Naive thymus-derived CD4-positive, alpha-beta T cell (primary cell): ENCODE results near the gene CCDC102A. TPM values are rescaled to one million over a fixed set of nuclear protein-coding genes. Genes with fewer than 3 reads are reported as not detected.
A peak's percentile ranks its signal among the peaks of the same experiment; 100 is the strongest.
"Not testable (repeated sequence)": the region's sequence is repeated elsewhere in the genome, so short reads cannot be mapped to it uniquely, and the experiment has no call there.

Source experiments
- ATAC-seq: fragments of 150-1000 bp; cut with Tn5 transposase; 2 replicates; pipeline ENCODE4 v1.10.0; 2021; ENCODE audit warnings: mild to moderate bottlenecking, moderate library complexity
- CTCF ChIA-PET: fragments of 350-600 bp; sonication (Branson Sonifier 250); formaldehyde crosslinking; loops from one replicate; lab custom pipeline; 2021; ENCODE audit warnings: antibody characterized with exemption; lab: Charles Lee
- POLR2A ChIA-PET: fragments of 350-600 bp; sonication (Branson Sonifier 250); formaldehyde crosslinking; loops from one replicate; lab custom pipeline; 2021; ENCODE audit warnings: antibody characterized with exemption, inconsistent platforms; lab: Charles Lee
- DNase-seq, 9 donors: peaks; one replicate each; pipeline versions ENCODE4 v3.0.0 to v3.0.0-alpha.2; 2020 to 2022; ENCODE audit warnings: mixed read lengths in 1 of 9
- H3K27ac ChIP-seq: one replicate; pipeline ENCODE4 v1.7.0; 2013; ENCODE audit warnings: mild to moderate bottlenecking, low read depth, low read length, moderate library complexity
- H3K27me3 ChIP-seq, 2 donors: one replicate each; pipeline ENCODE4 v1.7.0; 2013; ENCODE audit warnings: low read length in 2 of 2, mild to moderate bottlenecking in 2 of 2, moderate library complexity in 2 of 2; ENCODE audit not compliant: control insufficient read depth in 2 of 2, insufficient read depth in 2 of 2
- H3K36me3 ChIP-seq, 3 experiments: 1 replicate in 2 of 3; 2 replicates in 1 of 3; pipeline ENCODE4 v1.7.0; 2013; ENCODE audit warnings: low read length in 3 of 3, mild to moderate bottlenecking in 3 of 3, moderate library complexity in 1 of 3; ENCODE audit not compliant: insufficient read depth in 3 of 3, control insufficient read depth in 2 of 3
- H3K4me1 ChIP-seq, 2 donors: one replicate each; pipeline ENCODE4 v1.7.0; 2013; ENCODE audit warnings: low read length in 2 of 2, mild to moderate bottlenecking in 2 of 2, moderate library complexity in 1 of 2; ENCODE audit not compliant: control insufficient read depth in 2 of 2, insufficient read depth in 2 of 2
- H3K4me3 ChIP-seq: 2 replicates; pipeline ENCODE4 v1.7.0; 2013; ENCODE audit warnings: mild to moderate bottlenecking, low read length
- H3K9me3 ChIP-seq, 3 experiments: 1 replicate in 2 of 3; 2 replicates in 1 of 3; pipeline ENCODE4 v1.7.0; 2013; ENCODE audit warnings: low read length in 3 of 3; ENCODE audit not compliant: control insufficient read depth in 2 of 3
- H3K27ac Mint-ChIP-seq, 9 donors: one replicate each; pipeline ENCODE4 v1.8.0; 2020 to 2022; ENCODE audit warnings: mixed read lengths in 9 of 9, mild to moderate bottlenecking in 8 of 9, moderate library complexity in 5 of 9, inconsistent platforms in 2 of 9
- H3K27me3 Mint-ChIP-seq, 5 donors: one replicate each; pipeline ENCODE4 v1.8.0; 2021 to 2022; ENCODE audit warnings: mixed read lengths in 5 of 5, mild to moderate bottlenecking in 1 of 5
- H3K36me3 Mint-ChIP-seq, 5 donors: one replicate each; pipeline ENCODE4 v1.8.0; 2020 to 2022; ENCODE audit warnings: mixed read lengths in 5 of 5, mild to moderate bottlenecking in 3 of 5, inconsistent platforms in 1 of 5
- H3K4me1 Mint-ChIP-seq, 7 donors: one replicate each; pipeline ENCODE4 v1.8.0; 2020 to 2022; ENCODE audit warnings: mixed read lengths in 7 of 7, mild to moderate bottlenecking in 3 of 7, inconsistent platforms in 1 of 7
- H3K4me3 Mint-ChIP-seq, 10 donors: one replicate each; pipeline ENCODE4 v1.8.0; 2020 to 2022; ENCODE audit warnings: mild to moderate bottlenecking in 10 of 10, mixed read lengths in 10 of 10, moderate library complexity in 6 of 10, inconsistent platforms in 2 of 10
- H3K9me3 Mint-ChIP-seq, 11 donors: one replicate each; pipeline ENCODE4 v1.8.0; 2020 to 2022; ENCODE audit warnings: mixed read lengths in 11 of 11, mild to moderate bottlenecking in 4 of 11, inconsistent platforms in 1 of 11, moderate library complexity in 1 of 11
- intact Hi-C, 2 donors: fragments of 100-400 bp; cut with micrococcal nuclease; formaldehyde crosslinking; loops; one replicate each; pipeline ENCODE4 v1.15.1; 2023
- polyA plus RNA-seq, 2 donors: library from polyadenylated mRNA; unstranded; fragments of 300-500 nt; fragmentation: Illumina TruSeq; gene quantifications; one replicate each; pipeline ENCODE4 v1.2.3, GENCODE V29; 2021
- total RNA-seq, 6 experiments: library from RNA in 5 of 6; stranded (reverse) in 5 of 6; gene quantifications; 1 replicate in 5 of 6; 2 replicates in 1 of 6; pipeline ENCODE4 v1.2.3 and lab custom pipeline; 2021 to 2026

Gene CCDC102A
- total and polyA plus RNA-seq, 7 experiments from 2014 or later, result 3.0 to 12.7 (median 7.1) TPM

- intact Hi-C loops, result no loop called here
Observed at GRCh38 chr16:57500578-57501111, 35.7 kb downstream of the CCDC102A start.

GRCh38 chr16:57499941-57500340 lies 36.4 kb downstream of the CCDC102A start:
- H3K4me3 Mint-ChIP-seq, H3K4me1 ChIP-seq, H3K27ac Mint-ChIP-seq, H3K9me3 Mint-ChIP-seq, H3K4me3 ChIP-seq, H3K9me3 ChIP-seq, ATAC-seq, intact Hi-C loops, H3K36me3 Mint-ChIP-seq, H3K27ac ChIP-seq, H3K36me3 ChIP-seq, H3K27me3 Mint-ChIP-seq, DNase-seq, H3K27me3 ChIP-seq: not testable (repeated sequence)
- peaks cover 5 to 21% (median 16%) of the 10 kb centered on the region in 7 donors for H3K4me1 Mint-ChIP-seq
- ChIA-PET POLR2A (interaction anchor here (1.1 kb wide), 1 partner anchor 37 kb away, joined by 3 read pairs; the partner anchor contains the start of gene POLR2C), CTCF (interaction anchor here (2.0 kb wide), 1 partner anchor 20 kb away, joined by 9 read pairs; no protein-coding TSS in a partner anchor)

More at GRCh38 chr16:57500578-57501111, 35.7 kb downstream of the CCDC102A start:
- ChIA-PET POLR2A (interaction anchor here (1.1 kb wide), 1 partner anchor 38 kb away, joined by 3 read pairs; the partner anchor contains the start of gene POLR2C), CTCF (interaction anchor here (2.0 kb wide), 1 partner anchor 19 kb away, joined by 9 read pairs; no protein-coding TSS in a partner anchor)
- Histone ChIP-seq H3K27ac (no peak overlapping the region), H3K36me3 (no peaks in the 10 kb centered on the region), H3K4me1 (peaks cover 0 to 5% of the 10 kb centered on the region in 2 donors), H3K27me3 (peaks cover 0 to 4% of the 10 kb centered on the region in 2 donors), H3K4me3 (no peak overlapping the region), H3K9me3 (no peaks in the 10 kb centered on the region)
- no peaks in the 10 kb centered on the region for H3K9me3 Mint-ChIP-seq
- ATAC-seq, result no peak
- peak overlapping the region in 8 of 9 donors; percentile 21 to 83 (median 60) for H3K27ac Mint-ChIP-seq
- H3K27me3 Mint-ChIP-seq, result peaks cover 0 to 5% (median 0%) of the 10 kb centered on the region in 5 donors
- DNase-seq, result peak in 1 of 9 donors; percentile 18
- H3K4me3 Mint-ChIP-seq, result peak overlapping the region in 3 of 10 donors; percentile 8 to 23 (median 23)
- H3K36me3 Mint-ChIP-seq, result no peaks in the 10 kb centered on the region
- H3K4me1 Mint-ChIP-seq, result peaks cover 5 to 21% (median 16%) of the 10 kb centered on the region in 7 donors

GRCh38 chr16:57498031-57498430 lies 38.3 kb downstream of the CCDC102A start:
- Mint-ChIP-seq H3K4me1 (peaks cover 5 to 21% (median 16%) of the 10 kb centered on the region in 7 donors), H3K27ac (no peak overlapping the region), H3K27me3 (peaks cover 0 to 11% (median 0%) of the 10 kb centered on the region in 5 donors), H3K36me3 (no peaks in the 10 kb centered on the region), H3K4me3 (no peak overlapping the region), H3K9me3 (no peaks in the 10 kb centered on the region)
- CTCF ChIA-PET, result no interaction called here
- no peak for DNase-seq
- intact Hi-C loops, result no loop called here
- Histone ChIP-seq H3K4me3 (no peak overlapping the region), H3K9me3 (no peaks in the 10 kb centered on the region), H3K4me1 (peaks cover 0 to 5% of the 10 kb centered on the region in 2 donors), H3K36me3 (no peaks in the 10 kb centered on the region), H3K27me3 (peaks cover 0 to 4% of the 10 kb centered on the region in 2 donors), H3K27ac (no peak overlapping the region)
- no peak for ATAC-seq
- POLR2A ChIA-PET, result no interaction called here

GRCh38 chr16:57497121-57497520 lies 39.2 kb downstream of the CCDC102A start:
- Histone ChIP-seq H3K27ac (no peak overlapping the region), H3K4me1 (peaks cover 0 to 5% of the 10 kb centered on the region in 2 donors), H3K9me3 (no peaks in the 10 kb centered on the region), H3K36me3 (no peaks in the 10 kb centered on the region), H3K27me3 (peaks cover 0 to 4% of the 10 kb centered on the region in 2 donors), H3K4me3 (no peak overlapping the region)
- Mint-ChIP-seq H3K36me3 (no peaks in the 10 kb centered on the region), H3K9me3 (no peaks in the 10 kb centered on the region), H3K4me3 (no peak overlapping the region), H3K27me3 (peaks cover 0 to 16% (median 0%) of the 10 kb centered on the region in 5 donors), H3K27ac (no peak overlapping the region), H3K4me1 (peaks cover 5 to 21% (median 16%) of the 10 kb centered on the region in 7 donors)
- ATAC-seq (no peak), DNase-seq (no peak)
- POLR2A ChIA-PET, result no interaction called here
- intact Hi-C loops, result no loop called here
- CTCF ChIA-PET, result no interaction called here

DNA sequence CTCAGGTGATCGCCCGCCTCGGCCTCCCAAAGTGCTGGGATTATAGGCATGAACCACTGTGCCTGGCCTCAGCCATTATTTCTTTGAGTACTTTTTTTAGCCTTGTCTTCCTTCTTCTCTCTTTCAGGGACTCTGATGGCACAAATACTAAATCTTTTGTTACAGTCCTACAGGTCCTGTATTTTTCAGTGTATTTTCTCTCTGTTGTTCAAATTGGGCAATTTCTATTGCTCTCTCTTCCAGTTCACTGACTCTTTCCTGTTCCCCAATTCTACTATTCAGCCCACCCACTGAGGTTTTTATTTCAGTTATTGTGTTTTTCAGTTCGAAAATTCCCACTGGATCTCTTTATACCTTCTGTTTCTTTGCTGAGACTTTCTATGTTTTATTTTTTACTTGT lies 42.6 kb downstream of the CCDC102A start:
- Histone ChIP-seq H3K4me1 (no peaks in the 10 kb centered on the region), H3K27me3 (peaks cover 0 to 4% of the 10 kb centered on the region in 2 donors), H3K27ac (no peak overlapping the region), H3K4me3 (no peak overlapping the region), H3K36me3 (no peaks in the 10 kb centered on the region), H3K9me3 (no peaks in the 10 kb centered on the region)
- no peak overlapping the region for H3K27ac Mint-ChIP-seq
- ChIA-PET CTCF (no interaction called here), POLR2A (no interaction called here)
- no peak overlapping the region for H3K4me3 Mint-ChIP-seq
- H3K4me1 Mint-ChIP-seq, result no peaks in the 10 kb centered on the region
- no peak for ATAC-seq
- H3K9me3 Mint-ChIP-seq, result no peaks in the 10 kb centered on the region
- DNase-seq, result no peak
- intact Hi-C loops, result no loop called here
- H3K36me3 Mint-ChIP-seq, result no peaks in the 10 kb centered on the region
- H3K27me3 Mint-ChIP-seq, result peaks cover 0 to 28% (median 0%) of the 10 kb centered on the region in 5 donors

DNA sequence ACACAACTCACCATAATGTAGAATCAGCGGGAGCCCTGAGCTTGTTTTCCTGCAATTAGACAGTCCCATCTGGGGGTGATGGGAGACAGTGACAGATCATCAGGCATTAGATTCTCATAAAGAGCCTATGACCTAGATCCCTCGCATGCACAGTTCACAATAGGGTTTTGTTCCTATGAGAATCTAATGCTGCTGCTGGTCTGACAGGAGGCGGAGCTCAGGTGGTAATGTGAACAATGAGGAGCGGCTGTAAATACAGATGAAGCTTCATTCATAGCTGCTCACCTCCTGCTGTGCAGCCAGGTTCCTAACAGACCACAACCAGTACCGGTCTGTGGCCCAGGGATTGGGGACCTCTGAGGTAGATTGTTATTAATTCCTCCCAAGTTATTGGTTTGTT lies 47.1 kb downstream of the CCDC102A start:
- ChIA-PET POLR2A (no interaction called here), CTCF (interaction anchor here (1.3 kb wide), 1 partner anchor 70 kb away, joined by 4 read pairs; no protein-coding TSS in a partner anchor)
- no peak overlapping the region for H3K4me3 Mint-ChIP-seq
- Histone ChIP-seq H3K27me3 (no peaks in the 10 kb centered on the region), H3K27ac (no peak overlapping the region), H3K4me1 (peaks cover 9 to 17% of the 10 kb centered on the region in 2 donors), H3K4me3 (no peak overlapping the region), H3K9me3 (no peaks in the 10 kb centered on the region), H3K36me3 (no peaks in the 10 kb centered on the region)
- peaks cover 11 to 30% (median 19%) of the 10 kb centered on the region in 7 donors for H3K4me1 Mint-ChIP-seq
- no peak overlapping the region for H3K27ac Mint-ChIP-seq
- DNase-seq (no peak), ATAC-seq (no peak)
- peaks cover 0 to 34% (median 0%) of the 10 kb centered on the region in 5 donors for H3K27me3 Mint-ChIP-seq
- no peaks in the 10 kb centered on the region for H3K9me3 Mint-ChIP-seq
- no peaks in the 10 kb centered on the region for H3K36me3 Mint-ChIP-seq
- intact Hi-C loops, result no loop called here
